ENCODE results near the gene GORASP2.

DNA sequence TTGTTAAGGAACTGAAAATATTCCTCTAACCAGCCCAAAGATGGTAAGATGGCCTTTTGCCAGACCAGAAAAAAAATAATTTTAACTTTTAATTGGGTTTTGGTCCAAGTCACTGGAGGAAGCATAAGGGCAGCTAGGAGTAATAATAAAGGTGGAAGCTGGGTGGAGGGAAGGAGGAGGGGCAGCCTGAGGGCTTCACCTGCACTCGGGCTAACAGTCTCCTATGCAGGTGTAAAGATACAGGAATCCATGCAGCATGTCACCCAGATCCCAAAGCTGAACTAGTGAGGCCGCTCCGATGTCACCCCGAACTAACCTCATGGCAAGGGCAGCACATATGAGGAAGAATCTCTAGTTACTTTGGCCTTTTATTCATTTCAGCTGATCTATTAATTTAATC lies 37.2 kb upstream of the GORASP2 start:
- no peak for TF ChIP-seq CTCF (IDR thresholded peaks at IDR 0.05)
- no peak for TF ChIP-seq POLR2A (IDR thresholded peaks at IDR 0.05)

All from testis (tissue), 2 donors.